ENCODE results near the gene TTC3. TPM values are rescaled to one million over a fixed set of nuclear protein-coding genes. Genes with fewer than 3 reads are reported as not detected.

TTC3 gene
- total RNA-seq, 1 donor from 2014 or later: 190 TPM

DNA sequence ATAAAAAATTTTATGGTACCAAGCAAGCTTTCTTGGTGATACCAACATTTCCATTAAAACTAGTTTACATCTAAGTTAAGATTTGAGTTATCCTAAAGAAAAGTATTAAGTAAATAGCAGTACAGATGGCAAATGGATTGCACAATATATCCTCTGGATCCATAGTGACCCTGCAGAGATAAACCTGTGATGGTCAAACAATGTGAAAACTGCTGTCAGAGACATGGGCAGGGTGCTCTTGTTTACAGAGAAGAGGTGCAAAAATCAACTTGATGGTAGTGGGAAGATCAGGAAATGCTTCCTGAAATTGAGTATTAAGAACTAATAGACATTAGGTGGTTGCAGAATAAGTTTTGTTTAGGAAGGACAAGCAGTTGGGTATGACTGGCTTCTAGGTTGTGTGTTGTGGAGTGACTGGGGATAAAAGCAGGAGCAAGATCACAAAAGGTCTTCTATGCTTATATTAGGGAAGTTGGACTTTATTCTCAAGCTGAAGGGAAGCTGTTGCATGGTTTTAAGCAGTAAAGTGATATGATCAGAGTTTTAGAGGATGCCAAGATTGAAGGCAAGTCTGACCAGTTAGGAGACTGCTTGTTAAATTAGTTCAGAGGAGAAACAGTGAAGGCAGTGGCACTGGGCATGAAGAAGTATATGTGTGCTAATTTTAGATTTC is 9.9 kb downstream of the TTC3 start:
- no peaks in the 10 kb centered on the region for H3K9me3 Mint-ChIP-seq (ENCODE audit: unreplicated experiment)
- H3K27ac Mint-ChIP-seq (ENCODE audit: unreplicated experiment): no peak overlapping the region
- H3K4me3 Mint-ChIP-seq (ENCODE audit: unreplicated experiment): peak overlapping the region; percentile 2
- no peaks in the 10 kb centered on the region for H3K27me3 Mint-ChIP-seq (ENCODE audit: unreplicated experiment)
- TF ChIP-seq, protein P1, sequence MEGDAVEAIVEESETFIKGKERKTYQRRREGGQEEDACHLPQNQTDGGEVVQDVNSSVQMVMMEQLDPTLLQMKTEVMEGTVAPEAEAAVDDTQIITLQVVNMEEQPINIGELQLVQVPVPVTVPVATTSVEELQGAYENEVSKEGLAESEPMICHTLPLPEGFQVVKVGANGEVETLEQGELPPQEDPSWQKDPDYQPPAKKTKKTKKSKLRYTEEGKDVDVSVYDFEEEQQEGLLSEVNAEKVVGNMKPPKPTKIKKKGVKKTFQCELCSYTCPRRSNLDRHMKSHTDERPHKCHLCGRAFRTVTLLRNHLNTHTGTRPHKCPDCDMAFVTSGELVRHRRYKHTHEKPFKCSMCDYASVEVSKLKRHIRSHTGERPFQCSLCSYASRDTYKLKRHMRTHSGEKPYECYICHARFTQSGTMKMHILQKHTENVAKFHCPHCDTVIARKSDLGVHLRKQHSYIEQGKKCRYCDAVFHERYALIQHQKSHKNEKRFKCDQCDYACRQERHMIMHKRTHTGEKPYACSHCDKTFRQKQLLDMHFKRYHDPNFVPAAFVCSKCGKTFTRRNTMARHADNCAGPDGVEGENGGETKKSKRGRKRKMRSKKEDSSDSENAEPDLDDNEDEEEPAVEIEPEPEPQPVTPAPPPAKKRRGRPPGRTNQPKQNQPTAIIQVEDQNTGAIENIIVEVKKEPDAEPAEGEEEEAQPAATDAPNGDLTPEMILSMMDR (IDR thresholded peaks at IDR 0.05; ENCODE audit: unreplicated experiment): no peak
- peaks cover 7% of the 10 kb centered on the region for H3K36me3 Mint-ChIP-seq (ENCODE audit: low read depth, unreplicated experiment)
- DNase-seq (ENCODE audit: low spot score): no peak
- H3K4me1 Mint-ChIP-seq (ENCODE audit: unreplicated experiment): peaks cover 19% of the 10 kb centered on the region

DNA sequence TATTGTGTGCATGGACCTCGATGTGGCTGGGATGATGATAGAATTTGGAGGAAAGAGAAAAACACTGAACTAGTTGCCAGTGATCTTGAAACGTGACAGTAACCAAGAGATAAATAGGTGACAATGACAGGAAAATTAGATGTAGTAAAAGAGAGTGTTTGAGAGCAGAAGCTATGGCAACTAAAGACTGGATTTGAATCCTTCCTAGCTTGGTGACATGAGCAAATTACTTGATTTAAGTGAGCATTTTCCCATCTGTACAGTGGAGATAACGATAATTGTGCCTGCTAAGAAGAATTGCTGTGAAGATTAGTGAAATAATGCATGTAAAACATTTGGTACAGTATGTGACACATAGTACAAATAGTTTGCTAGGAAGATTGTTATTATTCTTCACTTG is 12.7 kb downstream of the TTC3 start:
- no peaks in the 10 kb centered on the region for H3K9me3 Mint-ChIP-seq (ENCODE audit: unreplicated experiment)
- peaks cover 7% of the 10 kb centered on the region for H3K36me3 Mint-ChIP-seq (ENCODE audit: low read depth, unreplicated experiment)
- H3K27me3 Mint-ChIP-seq (ENCODE audit: unreplicated experiment): no peaks in the 10 kb centered on the region
- TF ChIP-seq, protein P1 (IDR thresholded peaks at IDR 0.05; ENCODE audit: unreplicated experiment): no peak
- no peak for DNase-seq (ENCODE audit: low spot score)
- H3K4me3 Mint-ChIP-seq (ENCODE audit: unreplicated experiment): no peak overlapping the region
- H3K4me1 Mint-ChIP-seq (ENCODE audit: unreplicated experiment): peaks cover 17% of the 10 kb centered on the region
- H3K27ac Mint-ChIP-seq (ENCODE audit: unreplicated experiment): no peak overlapping the region

DNA sequence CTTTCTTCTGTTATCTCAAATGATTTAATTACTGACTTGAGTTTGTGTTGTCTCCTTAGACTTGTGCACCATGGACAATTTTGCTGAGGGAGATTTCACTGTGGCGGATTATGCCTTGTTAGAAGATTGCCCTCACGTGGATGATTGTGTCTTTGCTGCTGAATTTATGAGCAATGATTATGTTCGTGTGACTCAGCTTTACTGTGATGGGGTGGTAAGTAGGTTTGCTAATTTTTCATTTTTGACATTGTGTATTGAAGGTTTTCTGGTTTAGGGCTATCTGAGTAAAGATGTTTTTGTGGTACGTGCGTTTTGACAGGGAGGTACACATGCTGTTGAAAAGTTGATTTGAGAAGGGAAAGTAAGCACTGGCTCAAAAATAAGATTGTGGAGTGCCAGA is 14.1 kb downstream of the TTC3 start:
- no peak overlapping the region for H3K27ac Mint-ChIP-seq (ENCODE audit: unreplicated experiment)
- H3K4me1 Mint-ChIP-seq (ENCODE audit: unreplicated experiment): peaks cover 17% of the 10 kb centered on the region
- TF ChIP-seq, protein P1 (IDR thresholded peaks at IDR 0.05; ENCODE audit: unreplicated experiment): no peak
- H3K4me3 Mint-ChIP-seq (ENCODE audit: unreplicated experiment): no peak overlapping the region
- peaks cover 7% of the 10 kb centered on the region for H3K36me3 Mint-ChIP-seq (ENCODE audit: low read depth, unreplicated experiment)
- H3K27me3 Mint-ChIP-seq (ENCODE audit: unreplicated experiment): no peaks in the 10 kb centered on the region
- DNase-seq (ENCODE audit: low spot score): no peak
- H3K9me3 Mint-ChIP-seq (ENCODE audit: unreplicated experiment): no peaks in the 10 kb centered on the region

DNA sequence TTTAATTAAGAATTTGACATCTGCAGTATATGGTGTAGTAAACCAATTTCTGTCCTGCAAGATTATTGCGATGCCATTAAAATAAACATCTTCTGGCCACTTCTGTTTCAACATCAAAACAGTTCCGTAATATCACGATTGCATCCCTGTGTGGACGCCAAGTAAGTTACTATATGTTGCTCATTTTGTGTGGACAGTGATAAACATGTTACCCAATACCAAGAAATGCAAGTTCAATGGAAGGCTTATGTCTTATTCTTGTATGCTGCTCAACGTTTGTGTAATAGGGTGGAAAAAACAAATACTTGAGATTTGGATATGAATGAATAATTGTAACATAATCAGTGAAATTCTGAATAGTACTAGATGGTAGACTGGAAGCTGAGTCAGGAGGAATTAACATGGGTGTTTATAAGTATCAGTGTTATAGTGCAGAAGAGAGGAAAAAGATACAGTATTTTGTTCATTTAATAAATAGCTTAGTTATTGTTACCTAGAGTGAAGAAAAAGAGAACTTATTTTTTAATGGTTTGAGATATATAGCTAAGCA is 15.2 kb downstream of the TTC3 start:
- Mint-ChIP-seq H3K4me1 (ENCODE audit: unreplicated experiment) (peaks cover 12% of the 10 kb centered on the region), H3K9me3 (ENCODE audit: unreplicated experiment) (no peaks in the 10 kb centered on the region), H3K4me3 (ENCODE audit: unreplicated experiment) (no peak overlapping the region), H3K27me3 (ENCODE audit: unreplicated experiment) (no peaks in the 10 kb centered on the region), H3K36me3 (ENCODE audit: low read depth, unreplicated experiment) (peaks cover 7% of the 10 kb centered on the region), H3K27ac (ENCODE audit: unreplicated experiment) (no peak overlapping the region)
- TF ChIP-seq, protein P1 (IDR thresholded peaks at IDR 0.05; ENCODE audit: unreplicated experiment): no peak
- DNase-seq (ENCODE audit: low spot score): no peak

DNA sequence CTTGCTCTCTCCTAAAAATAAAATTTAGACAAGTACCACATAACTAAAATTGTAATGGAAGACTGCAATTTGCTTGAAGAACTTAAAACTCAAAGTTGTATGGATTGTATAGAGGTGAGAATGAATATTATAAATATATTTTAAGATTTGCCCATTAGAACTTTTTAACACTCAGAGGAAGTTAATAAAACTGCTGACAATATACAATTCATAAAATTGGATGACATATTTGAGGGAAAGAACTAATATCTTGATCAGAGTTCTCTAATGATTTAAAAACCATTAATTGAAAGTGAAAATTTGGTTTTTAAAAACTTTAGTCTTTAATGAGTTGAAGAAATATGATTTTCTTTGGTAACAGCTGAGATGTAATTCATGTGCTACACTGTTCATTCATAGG is 20.9 kb downstream of the TTC3 start:
- DNase-seq (ENCODE audit: low spot score): no peak
- no peak overlapping the region for H3K4me3 Mint-ChIP-seq (ENCODE audit: unreplicated experiment)
- no peak overlapping the region for H3K27ac Mint-ChIP-seq (ENCODE audit: unreplicated experiment)
- H3K27me3 Mint-ChIP-seq (ENCODE audit: unreplicated experiment): peaks cover 2% of the 10 kb centered on the region
- peaks cover 17% of the 10 kb centered on the region for H3K36me3 Mint-ChIP-seq (ENCODE audit: low read depth, unreplicated experiment)
- TF ChIP-seq, protein P1 (IDR thresholded peaks at IDR 0.05; ENCODE audit: unreplicated experiment): no peak
- H3K9me3 Mint-ChIP-seq (ENCODE audit: unreplicated experiment): no peaks in the 10 kb centered on the region
- no peaks in the 10 kb centered on the region for H3K4me1 Mint-ChIP-seq (ENCODE audit: unreplicated experiment)
